ENCODE measurements around the gene NAGS.
"Not testable (repeated sequence)": the region's sequence is repeated elsewhere in the genome, so short reads cannot be mapped to it uniquely, and the experiment has no call there.

The NAGS gene

DNA sequence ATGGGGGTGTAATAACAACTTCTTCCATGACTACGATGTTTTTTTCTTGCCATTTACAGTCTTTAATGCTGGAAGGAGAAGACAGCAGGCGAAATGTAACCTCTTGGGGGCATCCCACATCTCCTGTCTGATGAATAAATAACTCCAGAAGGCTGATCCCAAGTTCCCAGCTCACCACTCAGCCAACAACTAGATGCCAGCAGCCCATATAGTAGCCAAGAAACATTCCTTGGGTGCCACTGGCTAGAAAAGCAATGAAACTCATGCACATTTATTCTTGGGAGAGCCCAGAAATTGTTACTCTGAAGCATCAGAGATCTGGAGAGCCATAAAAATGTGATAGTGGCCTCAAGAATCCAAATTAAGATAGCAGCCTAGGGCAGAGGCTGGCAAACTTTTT, 33.0 kb downstream of the NAGS start:
- DNase-seq (ENCODE audit: low read depth), result no peak
- TF ChIP-seq, protein P1, sequence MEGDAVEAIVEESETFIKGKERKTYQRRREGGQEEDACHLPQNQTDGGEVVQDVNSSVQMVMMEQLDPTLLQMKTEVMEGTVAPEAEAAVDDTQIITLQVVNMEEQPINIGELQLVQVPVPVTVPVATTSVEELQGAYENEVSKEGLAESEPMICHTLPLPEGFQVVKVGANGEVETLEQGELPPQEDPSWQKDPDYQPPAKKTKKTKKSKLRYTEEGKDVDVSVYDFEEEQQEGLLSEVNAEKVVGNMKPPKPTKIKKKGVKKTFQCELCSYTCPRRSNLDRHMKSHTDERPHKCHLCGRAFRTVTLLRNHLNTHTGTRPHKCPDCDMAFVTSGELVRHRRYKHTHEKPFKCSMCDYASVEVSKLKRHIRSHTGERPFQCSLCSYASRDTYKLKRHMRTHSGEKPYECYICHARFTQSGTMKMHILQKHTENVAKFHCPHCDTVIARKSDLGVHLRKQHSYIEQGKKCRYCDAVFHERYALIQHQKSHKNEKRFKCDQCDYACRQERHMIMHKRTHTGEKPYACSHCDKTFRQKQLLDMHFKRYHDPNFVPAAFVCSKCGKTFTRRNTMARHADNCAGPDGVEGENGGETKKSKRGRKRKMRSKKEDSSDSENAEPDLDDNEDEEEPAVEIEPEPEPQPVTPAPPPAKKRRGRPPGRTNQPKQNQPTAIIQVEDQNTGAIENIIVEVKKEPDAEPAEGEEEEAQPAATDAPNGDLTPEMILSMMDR (IDR thresholded peaks at IDR 0.05; ENCODE audit: low read length, missing control alignments), result no peak
- no peak overlapping the region for H3K4me3 ChIP-seq (replicated peaks; ENCODE audit: low read depth, low read length)

DNA sequence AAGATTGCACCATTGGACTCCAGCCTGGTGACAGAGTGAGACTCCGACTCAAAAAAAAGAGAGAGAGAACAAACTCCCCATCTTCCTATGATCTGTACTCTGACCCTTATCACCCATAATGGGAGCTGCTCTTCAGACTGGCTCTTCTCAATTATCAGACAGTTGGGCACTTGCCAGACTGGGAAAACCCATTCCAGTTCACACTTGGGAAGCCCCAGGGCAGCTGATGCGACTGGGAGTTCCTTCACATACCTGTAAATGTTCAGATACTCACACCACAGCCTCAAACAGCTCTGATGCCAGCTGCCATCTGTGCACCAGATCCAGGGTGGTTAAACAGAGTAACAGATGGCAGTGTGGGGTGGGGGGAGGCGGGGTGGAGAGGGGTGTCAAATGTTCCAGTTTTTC, 34.2 kb downstream of the NAGS start:
- no peak overlapping the region for H3K4me3 ChIP-seq (replicated peaks; ENCODE audit: low read depth, low read length)
- TF ChIP-seq, protein P1 (IDR thresholded peaks at IDR 0.05; ENCODE audit: low read length, missing control alignments), result no peak

DNA sequence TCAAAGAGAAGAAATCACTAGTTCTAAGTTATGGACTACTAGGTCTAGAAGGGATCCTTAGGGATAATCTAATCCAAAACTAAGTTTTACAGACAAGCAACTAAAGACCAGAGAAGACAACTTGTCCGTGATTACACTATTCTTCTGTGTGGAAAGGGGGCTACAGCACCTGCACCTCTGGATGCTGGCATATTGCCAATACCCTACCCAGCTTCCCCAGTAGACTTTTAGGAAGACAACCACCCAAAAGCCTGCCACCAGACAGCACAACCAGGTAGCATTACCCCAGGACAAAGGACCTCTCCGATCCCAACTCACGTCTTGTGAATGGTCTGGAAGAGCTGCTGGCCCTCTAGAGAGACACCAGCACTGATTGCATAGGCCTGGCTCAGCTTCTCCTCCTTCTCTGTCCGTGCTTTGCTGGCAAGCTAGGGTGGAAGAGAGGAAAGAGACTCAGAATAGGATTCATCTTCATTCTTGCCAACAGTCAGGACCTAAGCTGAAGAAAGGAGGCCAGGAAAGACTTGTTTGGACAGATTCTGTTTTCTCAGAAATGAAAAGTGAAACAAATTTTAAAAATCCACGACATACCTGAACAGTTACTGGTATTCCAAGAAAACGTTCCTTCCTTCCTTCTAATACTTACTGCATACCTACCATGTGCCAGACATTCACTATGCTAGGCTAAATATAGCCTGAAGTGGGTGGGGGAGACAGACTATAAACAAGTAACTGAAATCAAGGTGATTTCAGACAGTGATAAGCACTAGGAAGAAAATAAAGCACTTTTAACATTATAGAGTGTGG, 35.6 kb downstream of the NAGS start:
- TF ChIP-seq, protein P1 (IDR thresholded peaks at IDR 0.05; ENCODE audit: low read length, missing control alignments), result no peak
- no peak overlapping the region for H3K4me3 ChIP-seq (replicated peaks; ENCODE audit: low read depth, low read length)
- DNase-seq (ENCODE audit: low read depth), result no peak

More for the DNA sequence above, 34.2 kb downstream of the NAGS start:
- DNase-seq (ENCODE audit: low read depth), result no peak

DNA sequence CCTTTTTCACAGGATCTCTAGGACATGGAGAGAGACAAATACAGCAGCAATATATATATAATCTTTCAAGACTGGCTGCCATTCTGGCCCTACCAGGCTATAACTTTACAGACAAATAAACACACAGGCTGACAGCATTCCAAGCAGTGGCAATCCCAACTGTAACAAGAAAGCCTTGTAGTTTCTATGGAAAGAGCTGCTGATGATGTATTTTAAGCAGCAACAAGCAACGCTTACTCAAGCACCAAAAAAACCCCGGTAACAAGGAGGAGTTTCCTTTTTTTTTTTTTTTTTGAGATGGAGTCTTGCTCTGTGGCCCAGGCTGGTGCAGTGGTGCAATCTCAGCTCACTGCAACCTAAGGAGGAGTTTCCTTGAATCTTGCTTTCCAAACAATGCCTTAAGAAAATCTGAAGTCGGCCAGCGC, 38.9 kb downstream of the NAGS start:
- TF ChIP-seq, protein P1 (IDR thresholded peaks at IDR 0.05; ENCODE audit: low read length, missing control alignments), result no peak
- no peak overlapping the region for H3K4me3 ChIP-seq (replicated peaks; ENCODE audit: low read depth, low read length)
- peak; percentile 90 for DNase-seq (ENCODE audit: low read depth)

DNA sequence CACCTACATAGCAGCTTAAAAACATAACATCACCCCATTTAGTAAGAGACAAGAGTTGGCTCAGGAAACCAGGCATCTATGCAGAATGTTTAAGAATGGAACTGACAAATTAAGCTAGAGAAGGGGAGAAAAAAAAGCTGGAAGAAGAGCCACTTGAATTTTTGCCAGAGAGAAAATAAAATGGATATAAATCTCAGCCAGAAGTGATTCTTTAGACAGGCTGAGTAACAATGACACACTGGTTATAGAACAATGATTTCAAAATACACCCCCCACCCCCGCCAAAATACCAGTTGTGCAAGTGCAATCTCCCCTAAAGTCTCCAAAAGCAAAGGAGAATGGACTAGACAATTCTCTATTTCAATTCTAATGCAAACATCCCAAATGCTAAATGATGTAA, 39.6 kb downstream of the NAGS start:
- TF ChIP-seq, protein P1 (IDR thresholded peaks at IDR 0.05; ENCODE audit: low read length, missing control alignments), result no peak
- DNase-seq (ENCODE audit: low read depth), result peak; percentile 69
- H3K4me3 ChIP-seq (replicated peaks; ENCODE audit: low read depth, low read length), result no peak overlapping the region

DNA sequence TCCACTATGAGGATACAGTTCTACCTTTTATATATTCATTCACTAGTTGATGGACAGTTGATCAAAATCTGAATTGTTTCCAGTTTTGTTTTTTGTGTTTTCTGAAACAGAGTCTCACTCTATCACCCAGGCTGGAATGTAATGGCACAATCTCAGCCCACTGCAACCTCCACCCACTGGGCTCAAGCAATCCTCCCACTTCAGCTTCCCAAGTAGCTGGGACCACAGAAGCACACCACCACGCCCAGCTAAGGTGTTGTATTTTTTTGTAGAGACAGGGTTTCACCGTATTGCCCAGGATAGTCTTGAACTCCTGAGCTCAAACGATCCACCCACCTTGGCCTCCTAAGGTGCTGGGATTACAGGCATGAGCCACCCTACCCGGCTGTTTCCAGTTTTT, 41.1 kb downstream of the NAGS start:
- H3K4me3 ChIP-seq (replicated peaks; ENCODE audit: low read depth, low read length), result no peak overlapping the region
- DNase-seq (ENCODE audit: low read depth), result no peak
- TF ChIP-seq, protein P1 (IDR thresholded peaks at IDR 0.05; ENCODE audit: low read length, missing control alignments), result no peak

DNA sequence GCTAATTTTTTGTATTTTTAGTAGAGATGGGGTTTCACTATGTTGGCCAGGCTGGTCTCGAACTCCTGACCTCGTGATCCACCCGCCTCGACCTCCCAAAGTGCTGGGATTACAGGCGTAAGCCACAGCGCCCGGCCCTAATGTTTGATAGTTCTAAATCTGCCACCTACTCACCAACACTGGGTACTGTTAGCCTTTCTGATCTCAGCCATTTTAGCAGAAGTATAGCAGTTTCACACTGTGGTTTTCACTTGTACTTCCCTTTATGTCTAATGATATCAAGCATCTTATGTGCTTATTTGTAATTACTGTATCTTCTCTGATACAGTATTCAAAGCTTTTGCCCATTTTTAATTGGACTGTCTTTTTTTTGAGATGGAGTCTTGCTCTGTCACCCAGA, 42.5 kb downstream of the NAGS start:
- not testable (repeated sequence) for DNase-seq (ENCODE audit: low read depth); H3K4me3 ChIP-seq (replicated peaks; ENCODE audit: low read depth, low read length)
